ENCODE data around the gene IGFL2.

The IGFL2 gene

DNA sequence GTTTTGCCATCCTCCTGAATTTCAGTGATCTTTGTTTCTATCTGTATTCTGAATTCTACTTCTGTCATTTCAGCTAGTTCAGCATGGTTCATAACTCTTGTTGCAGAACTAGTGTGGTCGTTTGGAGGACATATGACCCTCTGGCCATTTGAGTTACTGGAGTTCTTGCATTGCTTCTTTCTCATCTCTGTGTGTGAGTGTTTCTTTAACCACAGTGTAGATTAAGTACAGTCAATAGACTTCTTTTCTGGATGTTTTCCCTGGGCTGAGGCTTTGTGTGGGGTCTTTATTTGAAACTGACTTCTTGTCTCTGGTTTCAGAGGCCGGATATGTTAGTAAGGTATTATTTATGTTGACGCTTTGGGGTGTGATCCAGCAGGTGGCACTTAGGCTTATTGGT, 14.7 kb downstream of the IGFL2 start:
- no peak for DNase-seq (ENCODE audit: insufficient read length, low spot score)
- no peak for FAIRE-seq
- TF ChIP-seq, protein P1, sequence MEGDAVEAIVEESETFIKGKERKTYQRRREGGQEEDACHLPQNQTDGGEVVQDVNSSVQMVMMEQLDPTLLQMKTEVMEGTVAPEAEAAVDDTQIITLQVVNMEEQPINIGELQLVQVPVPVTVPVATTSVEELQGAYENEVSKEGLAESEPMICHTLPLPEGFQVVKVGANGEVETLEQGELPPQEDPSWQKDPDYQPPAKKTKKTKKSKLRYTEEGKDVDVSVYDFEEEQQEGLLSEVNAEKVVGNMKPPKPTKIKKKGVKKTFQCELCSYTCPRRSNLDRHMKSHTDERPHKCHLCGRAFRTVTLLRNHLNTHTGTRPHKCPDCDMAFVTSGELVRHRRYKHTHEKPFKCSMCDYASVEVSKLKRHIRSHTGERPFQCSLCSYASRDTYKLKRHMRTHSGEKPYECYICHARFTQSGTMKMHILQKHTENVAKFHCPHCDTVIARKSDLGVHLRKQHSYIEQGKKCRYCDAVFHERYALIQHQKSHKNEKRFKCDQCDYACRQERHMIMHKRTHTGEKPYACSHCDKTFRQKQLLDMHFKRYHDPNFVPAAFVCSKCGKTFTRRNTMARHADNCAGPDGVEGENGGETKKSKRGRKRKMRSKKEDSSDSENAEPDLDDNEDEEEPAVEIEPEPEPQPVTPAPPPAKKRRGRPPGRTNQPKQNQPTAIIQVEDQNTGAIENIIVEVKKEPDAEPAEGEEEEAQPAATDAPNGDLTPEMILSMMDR (IDR thresholded peaks at IDR 0.05; ENCODE audit: insufficient read depth, missing control alignments): no peak

DNA sequence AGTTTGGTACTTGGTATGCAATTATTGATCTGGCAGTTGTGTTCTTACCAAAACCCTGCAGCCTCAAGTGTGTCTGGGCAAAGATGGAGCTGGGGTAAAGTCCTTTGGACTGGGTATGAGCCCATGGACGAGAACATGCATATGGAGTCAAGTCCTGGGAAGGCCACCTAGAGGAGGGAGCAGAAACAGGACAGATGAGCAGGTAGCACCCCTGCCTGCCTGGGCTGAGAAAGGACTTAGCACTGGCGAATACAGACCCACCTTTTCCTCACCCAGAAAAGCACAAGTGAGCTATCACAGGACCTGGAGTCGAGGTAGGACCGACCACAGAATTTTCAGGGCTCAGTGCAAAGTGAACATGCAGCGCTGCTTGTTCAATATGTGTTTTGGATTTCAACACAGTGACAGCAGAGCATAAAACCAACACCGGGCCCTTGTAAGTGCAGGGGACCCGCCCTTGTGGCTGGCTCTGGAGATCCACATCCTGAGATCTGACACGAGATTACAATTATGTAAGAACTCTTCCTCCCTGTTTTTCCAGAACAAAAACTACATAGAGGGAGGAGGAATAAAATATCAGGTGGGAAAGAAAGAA, 25.9 kb downstream of the IGFL2 start:
- TF ChIP-seq, protein P1 (IDR thresholded peaks at IDR 0.05; ENCODE audit: insufficient read depth, missing control alignments): no peak
- DNase-seq (ENCODE audit: insufficient read length, low spot score) (no peak), FAIRE-seq (no peak)

DNA sequence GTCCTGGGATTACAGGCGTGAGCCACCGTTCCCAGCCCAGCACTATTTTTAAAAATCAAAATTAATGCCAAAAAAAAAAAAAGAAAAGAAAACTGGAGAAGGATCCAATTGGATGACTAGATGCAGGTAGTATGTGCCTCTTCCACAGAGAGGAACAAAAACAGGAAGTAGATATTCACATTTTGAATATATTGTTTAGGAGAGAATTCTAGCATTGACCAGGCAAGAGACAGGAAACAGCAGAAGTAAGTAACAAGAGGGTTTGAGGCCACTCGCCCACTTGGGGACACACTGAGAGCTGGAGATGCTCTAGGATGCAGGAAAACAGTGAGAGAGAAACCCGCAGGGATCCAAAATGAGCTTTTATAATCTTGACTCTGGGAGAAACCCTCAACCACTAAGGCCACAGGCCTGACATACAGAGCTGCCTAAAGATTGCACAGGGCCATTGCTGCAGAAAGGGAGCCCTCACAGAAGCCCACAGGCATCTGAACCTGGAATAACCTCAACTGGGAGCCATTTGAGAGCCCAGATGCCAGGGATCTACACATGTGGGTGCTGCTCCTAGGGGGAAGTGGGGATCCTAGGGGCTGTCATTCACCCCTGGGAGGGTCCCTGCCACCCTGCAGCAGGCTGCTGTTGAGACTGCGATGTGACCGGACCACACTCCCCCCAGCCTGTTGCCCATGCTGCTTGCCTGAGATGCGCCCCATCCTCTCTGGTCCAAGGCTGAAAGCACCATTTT, 28.2 kb downstream of the IGFL2 start:
- no peak for FAIRE-seq
- TF ChIP-seq, protein P1 (IDR thresholded peaks at IDR 0.05; ENCODE audit: insufficient read depth, missing control alignments): no peak
- DNase-seq (ENCODE audit: insufficient read length, low spot score): no peak

DNA sequence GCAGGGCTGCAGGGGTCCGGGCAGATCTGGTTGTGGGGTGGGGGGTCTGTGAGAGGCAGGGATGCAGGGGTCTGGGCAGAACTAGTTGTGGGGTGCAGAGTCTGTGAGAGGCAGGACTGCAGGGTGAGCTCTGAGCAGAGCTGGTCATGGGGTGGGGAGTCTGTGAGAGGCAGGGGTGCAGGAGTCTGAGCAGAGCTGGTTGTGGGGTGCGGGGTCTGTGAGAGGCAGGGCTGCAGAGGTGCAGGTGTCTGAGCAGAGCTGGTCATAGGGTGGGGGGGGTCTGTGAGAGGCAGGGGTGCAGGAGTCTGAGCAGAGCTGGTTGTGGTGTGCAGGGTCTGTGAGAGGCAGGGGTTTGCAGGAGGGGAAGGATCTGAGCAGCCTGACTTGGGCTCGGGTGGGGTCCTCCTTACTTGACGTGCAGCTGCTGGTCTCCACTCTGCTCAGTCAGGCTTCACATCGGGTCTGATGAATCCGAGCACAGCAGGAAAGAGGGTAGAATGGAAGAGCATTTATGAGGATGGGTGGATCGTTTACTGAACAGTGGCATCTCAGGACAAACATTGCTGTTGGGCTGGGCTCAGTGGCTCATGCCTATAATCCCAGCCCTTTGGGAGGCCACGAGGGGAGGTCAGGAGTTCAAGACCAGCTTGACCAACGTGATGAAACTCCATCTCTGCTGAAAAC, 31.2 kb downstream of the IGFL2 start:
- no peak for DNase-seq (ENCODE audit: insufficient read length, low spot score)
- TF ChIP-seq, protein P1 (IDR thresholded peaks at IDR 0.05; ENCODE audit: insufficient read depth, missing control alignments): no peak
- no peak for FAIRE-seq

DNA sequence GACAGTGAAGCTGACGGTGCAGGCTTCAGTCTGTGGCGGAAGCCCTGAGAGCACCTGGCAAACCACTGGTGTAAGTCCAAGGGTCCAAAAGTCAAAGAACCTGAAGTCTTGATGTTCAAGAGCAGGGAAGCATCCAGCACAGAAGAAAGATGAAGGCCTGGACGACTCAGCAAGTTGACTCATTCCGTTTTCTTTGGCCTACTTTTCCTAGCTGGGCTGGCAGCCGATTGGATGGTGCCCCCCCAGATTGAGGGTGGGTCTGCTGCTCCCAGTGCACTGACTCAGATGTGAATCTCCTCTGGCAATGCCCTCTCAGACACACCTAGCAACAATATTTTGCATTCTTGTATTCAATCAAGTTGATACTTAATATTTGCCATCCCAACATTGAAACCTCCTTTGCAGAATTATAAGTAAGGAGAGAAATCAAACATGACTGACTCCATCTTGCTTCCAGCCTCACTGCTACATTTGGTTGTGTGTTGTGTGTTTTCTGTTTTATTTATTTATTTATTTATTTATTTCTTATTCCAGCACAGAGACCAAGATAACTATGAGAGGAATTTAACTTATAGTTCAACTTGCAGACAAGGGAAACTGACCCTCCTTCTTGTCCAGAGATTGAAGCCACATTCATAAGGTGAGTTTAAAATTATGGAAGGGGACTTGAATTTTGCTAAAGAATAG, 32.8 kb downstream of the IGFL2 start:
- DNase-seq (ENCODE audit: insufficient read length, low spot score) (no peak), FAIRE-seq (no peak)
- TF ChIP-seq, protein P1 (IDR thresholded peaks at IDR 0.05; ENCODE audit: insufficient read depth, missing control alignments): no peak

DNA sequence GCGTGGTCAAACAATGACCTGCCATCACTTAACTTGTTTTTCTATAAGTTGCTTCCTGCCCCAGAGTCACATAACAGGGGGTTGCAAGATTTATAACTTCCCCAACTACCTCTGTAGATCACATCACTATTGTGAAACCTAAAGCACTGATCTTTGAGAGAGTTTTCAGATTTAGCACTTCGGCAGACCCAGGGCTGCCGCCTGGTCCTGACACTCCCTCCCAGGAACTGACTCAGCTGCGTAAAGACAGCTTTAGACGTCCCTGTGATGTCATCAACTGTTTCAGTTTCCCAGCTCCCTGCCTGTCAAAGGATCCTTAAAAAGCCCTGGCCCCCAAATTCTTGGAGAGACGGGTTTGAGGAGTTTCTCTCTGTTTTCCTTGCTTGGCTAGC, 33.3 kb downstream of the IGFL2 start:
- FAIRE-seq (no peak), DNase-seq (ENCODE audit: insufficient read length, low spot score) (no peak)
- TF ChIP-seq, protein P1 (IDR thresholded peaks at IDR 0.05; ENCODE audit: insufficient read depth, missing control alignments): no peak

Data from D721Med (cell line).